GM12875 (cell line): Measurements from ENCODE around the gene ATXN2.
"Not testable (repeated sequence)": the region's sequence is repeated elsewhere in the genome, so short reads cannot be mapped to it uniquely, and the experiment has no call there.

Experiments used
- H3K4me3 ChIP-seq: one replicate; pipeline ENCODE4 v1.5.1; 2011; ENCODE audit warnings: low read depth, low read length, control low read depth
- CTCF ChIP-seq: IDR thresholded peaks from 2 replicates; pipeline ENCODE4 v1.5.1; 2011; ENCODE audit warnings: low read depth, mild to moderate bottlenecking, control low read depth, inconsistent platforms, low read length, moderate library complexity, borderline replicate concordance; ENCODE audit not compliant: insufficient read depth

ATXN2 gene

DNA sequence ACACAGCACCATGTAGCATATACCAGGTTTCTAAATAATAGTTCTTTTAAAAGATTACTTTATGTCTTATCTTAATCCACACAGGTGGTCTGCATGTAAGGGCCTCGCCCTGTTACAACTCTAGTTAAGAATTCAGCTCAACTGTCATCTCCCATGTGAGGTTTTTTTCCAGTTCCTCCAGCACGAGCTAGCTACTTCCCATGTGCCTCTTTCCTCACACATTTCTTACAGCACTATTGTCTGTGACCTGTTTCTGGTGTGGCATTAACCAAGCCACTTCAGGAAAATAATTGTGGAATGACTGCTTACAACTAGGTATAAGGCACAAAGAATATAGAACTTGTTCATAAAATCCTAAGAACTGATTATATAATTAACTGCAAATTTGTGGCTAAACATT, 127.9 kb downstream of the ATXN2 start:
- no peak overlapping the region for H3K4me3 ChIP-seq
- TF ChIP-seq CTCF, result no peak

DNA sequence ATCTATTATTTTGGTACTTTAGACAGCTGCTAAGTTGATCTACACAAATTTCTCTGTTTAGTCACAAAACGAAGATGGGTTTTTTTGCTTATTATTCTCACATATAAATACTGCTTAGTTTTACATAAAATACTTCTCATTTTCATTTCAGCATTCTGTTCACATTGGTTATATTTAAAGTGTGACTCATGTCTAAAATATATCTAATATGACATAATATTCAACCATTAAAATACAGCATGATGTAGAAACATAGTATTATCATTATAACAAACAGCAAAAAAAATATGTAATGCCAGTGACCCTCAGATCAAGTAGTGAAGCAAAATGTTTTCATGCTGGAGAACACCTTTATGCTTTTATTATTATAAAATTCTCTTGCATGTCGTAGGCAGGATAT, 129.7 kb downstream of the ATXN2 start:
- no peak for TF ChIP-seq CTCF
- no peak overlapping the region for H3K4me3 ChIP-seq

GRCh38 chr12:111467857-111468241, 131.3 kb downstream of the ATXN2 start:
- no peak overlapping the region for H3K4me3 ChIP-seq
- no peak for TF ChIP-seq CTCF

GRCh38 chr12:111467092-111467856, 131.8 kb downstream of the ATXN2 start:
- no peak for TF ChIP-seq CTCF
- H3K4me3 ChIP-seq, result no peak overlapping the region

DNA sequence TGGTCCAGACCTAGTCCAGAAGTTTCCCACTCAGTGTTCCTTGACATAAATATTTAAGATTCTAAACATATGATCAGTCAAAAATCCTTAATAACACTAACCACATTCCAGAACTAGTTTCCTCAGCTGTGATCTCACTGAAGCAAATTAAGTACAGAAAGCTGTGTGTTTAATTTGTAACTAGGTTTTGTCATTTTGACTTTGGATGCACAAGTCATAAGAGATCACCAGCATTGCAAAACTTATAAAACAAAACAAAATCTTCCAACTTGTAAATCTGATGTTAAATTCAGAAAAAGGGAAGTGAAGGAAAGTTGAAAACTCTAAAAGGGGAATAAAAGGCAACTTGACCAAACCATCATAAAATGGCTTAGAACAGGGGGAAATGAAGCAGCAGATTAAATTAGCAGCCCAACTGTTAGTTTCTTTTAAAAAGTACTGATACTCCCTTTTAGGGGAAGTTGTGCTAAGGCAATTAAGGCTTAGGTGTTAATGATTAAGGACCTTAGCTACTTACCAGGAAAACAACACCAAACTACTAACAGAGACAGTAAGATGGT, 136.8 kb downstream of the ATXN2 start:
- no peak overlapping the region for H3K4me3 ChIP-seq
- no peak for TF ChIP-seq CTCF

GRCh38 chr12:111460111-111460510, 139.0 kb downstream of the ATXN2 start:
- not testable (repeated sequence) for H3K4me3 ChIP-seq

- H3K4me3 ChIP-seq, result no peak overlapping the region
- TF ChIP-seq CTCF, result no peak
Measured at GRCh38 chr12:111458546-111459172, 140.5 kb downstream of the ATXN2 start.
